K562 (cell line): Measurements from ENCODE around the gene NEU1. TPM values are rescaled to one million over a fixed set of nuclear protein-coding genes. Genes with fewer than 3 reads are reported as not detected.

ENCODE experiments used
- ARHGAP35 ChIP-seq: fragments of 450-650 bp; IDR thresholded peaks from 2 replicates; pipeline ENCODE4 v1.6.1; 2018; ENCODE audit not compliant: partially characterized antibody
- BCL6 ChIP-seq: fragments of 250-450 bp; sonication (Bioruptor Pico); IDR thresholded peaks from 2 replicates; pipeline ENCODE4 v1.4.0; 2020
- BRCA1 ChIP-seq, 2 experiments: fragments of 450-650 bp in 1 of 2; sonication (generic) in 1 of 2; formaldehyde crosslinking in 1 of 2; IDR thresholded peaks; 2 replicates each; pipeline versions ENCODE4 v1.5.0 to v1.6.1; 2017 to 2020; ENCODE audit warnings: mild to moderate bottlenecking in 1 of 2, missing genetic modification reagents in 1 of 2
- CBX1 ChIP-seq: sonication (generic); IDR thresholded peaks from 2 replicates; pipeline ENCODE4 v1.6.1; 2016; ENCODE audit warnings: antibody characterized with exemption, low read depth, mild to moderate bottlenecking
- CHD2 ChIP-seq: IDR thresholded peaks from 2 replicates; pipeline ENCODE4 v1.6.1; 2011; ENCODE audit warnings: low read depth, low read length
- CSDE1 ChIP-seq, 2 experiments: fragments of 450-650 bp; IDR thresholded peaks; 2 replicates each; pipeline ENCODE4 v1.6.1; 2016; ENCODE audit warnings: mild to moderate bottlenecking in 1 of 2
- EP300 ChIP-seq: IDR thresholded peaks from 2 replicates; pipeline ENCODE4 v1.6.1; 2012; ENCODE audit warnings: low read length, improper control_type of control experiment
- FOXK2 ChIP-seq, 2 experiments: fragments of 450-650 bp; IDR thresholded peaks in 1 of 2; conservative IDR thresholded peaks in 1 of 2; 2 replicates each; pipeline ENCODE4 v1.6.1; 2016; ENCODE audit warnings: low read depth in 2 of 2, mild to moderate bottlenecking in 1 of 2
- GTF2F1 ChIP-seq: IDR thresholded peaks from 2 replicates; pipeline ENCODE4 v1.6.1; 2011; ENCODE audit warnings: low read depth, low read length, improper control_type of control experiment
- L3MBTL2 ChIP-seq: fragments of 450-650 bp; IDR thresholded peaks from 2 replicates; pipeline ENCODE4 v1.6.1; 2016; ENCODE audit warnings: mild to moderate bottlenecking, moderate library complexity
- NELFE ChIP-seq: IDR thresholded peaks from 2 replicates; pipeline ENCODE4 v1.6.1; 2011; ENCODE audit warnings: mild to moderate bottlenecking; ENCODE audit not compliant: insufficient read depth, insufficient read length
- NR2C1 ChIP-seq, 2 experiments: fragments of 450-650 bp; IDR thresholded peaks; 2 replicates each; pipeline ENCODE4 v1.6.1; 2017; ENCODE audit warnings: mild to moderate bottlenecking in 2 of 2, antibody characterized with exemption in 1 of 2, inconsistent platforms in 1 of 2, missing compliant biosample characterization in 1 of 2, missing genetic modification characterization in 1 of 2
- SMAD3 ChIP-seq: fragments of 450-650 bp; formaldehyde crosslinking; conservative IDR thresholded peaks from 2 replicates; pipeline ENCODE4 v1.4.0; 2020; ENCODE audit warnings: mild to moderate bottlenecking
- TCF3 ChIP-seq: sonication (generic); formaldehyde crosslinking; IDR thresholded peaks from 2 replicates; pipeline ENCODE4 v1.4.0; 2020; ENCODE audit warnings: mild to moderate bottlenecking, missing genetic modification reagents
- TOE1 ChIP-seq, 2 experiments: fragments of 450-650 bp in 1 of 2; sonication (generic) in 1 of 2; formaldehyde crosslinking in 1 of 2; IDR thresholded peaks; 2 replicates each; pipeline versions ENCODE4 v1.7.1 to v1.8.0; 2016 to 2022; ENCODE audit warnings: borderline replicate concordance in 2 of 2, mild to moderate bottlenecking in 2 of 2, antibody characterized with exemption in 1 of 2, inconsistent platforms in 1 of 2, low read depth in 1 of 2, missing genetic modification reagents in 1 of 2, moderate library complexity in 1 of 2
- ZNF184 ChIP-seq: sonication (generic); formaldehyde crosslinking; IDR thresholded peaks from 2 replicates; pipeline ENCODE4 v1.5.0; 2020; ENCODE audit warnings: missing genetic modification reagents
- ZNF217 ChIP-seq: sonication (generic); formaldehyde crosslinking; IDR thresholded peaks from 2 replicates; pipeline ENCODE4 v1.8.0; 2022; ENCODE audit warnings: mild to moderate bottlenecking, missing genetic modification reagents
- ZNF316 ChIP-seq: fragments of 450-650 bp; IDR thresholded peaks from 2 replicates; pipeline ENCODE4 v1.6.1; 2016
- ZNF589 ChIP-seq: fragments of 200-800 bp; sonication (Bioruptor generic); IDR thresholded peaks from 2 replicates; pipeline ENCODE4 v1.6.1; 2016; ENCODE audit warnings: low read depth, missing genetic modification characterization, missing compliant biosample characterization
- ZNF780A ChIP-seq: fragments of 250-450 bp; sonication (Bioruptor Pico); IDR thresholded peaks from 2 replicates; pipeline ENCODE4 v1.5.0; 2021; ENCODE audit warnings: mild to moderate bottlenecking
- polyA plus RNA-seq, 8 experiments: library from polyadenylated mRNA; depleted of rRNA in 4 of 8; stranded (reverse) in 5 of 8; unstranded in 3 of 8; fragments of >200 nt; fragmentation: Nextera tagmentation in 2 of 8; fragmentation: Illumina TruSeq in 1 of 8; extraction: Ambion mirVana in 2 of 8; extraction: Trizol in 1 of 8; gene quantifications; 2 replicates each; pipeline versions ENCODE4 v1.2.1 to v1.2.3, GENCODE V29; 2011 to 2014; ENCODE audit warnings: inconsistent platforms in 1 of 8, missing spikeins in 1 of 8
- total RNA-seq, 7 experiments: library from RNA; depleted of rRNA in 6 of 7; stranded (reverse); fragments of >200 nt in 6 of 7; fragmentation: Illumina TruSeq in 2 of 7; extraction: Trizol in 2 of 7; gene quantifications; 2 replicates each; pipeline versions ENCODE4 v1.2.1 to v1.2.3, GENCODE V29; 2011 to 2021; ENCODE audit warnings: low replicate concordance in 1 of 7
- TF ChIP-seq, protein P1 (sequence below): fragments of 450-650 bp; conservative IDR thresholded peaks from 2 replicates; pipeline ENCODE4 v1.6.1; 2016; ENCODE audit warnings: missing genetic modification characterization, low read depth, mild to moderate bottlenecking, missing compliant biosample characterization, moderate library complexity
- TF ChIP-seq, protein P2 (sequence below): fragments of 150-350 bp; IDR thresholded peaks from 2 replicates; pipeline ENCODE4 v1.6.1; 2014; ENCODE audit warnings: low read depth, mild to moderate bottlenecking, low read length, borderline replicate concordance
- TF ChIP-seq, protein P3 (sequence below): fragments of 250-450 bp; sonication (Bioruptor Pico); IDR thresholded peaks from 2 replicates; pipeline ENCODE4 v1.5.1; 2021; ENCODE audit warnings: mild to moderate bottlenecking

The NEU1 gene
- total and polyA plus RNA-seq, 9 of the 15 experiments (the other 6 are each of a cell fraction or from before 2014, with no cell fraction given), result 14.8 to 67.8 (median 51.0) TPM

DNA sequence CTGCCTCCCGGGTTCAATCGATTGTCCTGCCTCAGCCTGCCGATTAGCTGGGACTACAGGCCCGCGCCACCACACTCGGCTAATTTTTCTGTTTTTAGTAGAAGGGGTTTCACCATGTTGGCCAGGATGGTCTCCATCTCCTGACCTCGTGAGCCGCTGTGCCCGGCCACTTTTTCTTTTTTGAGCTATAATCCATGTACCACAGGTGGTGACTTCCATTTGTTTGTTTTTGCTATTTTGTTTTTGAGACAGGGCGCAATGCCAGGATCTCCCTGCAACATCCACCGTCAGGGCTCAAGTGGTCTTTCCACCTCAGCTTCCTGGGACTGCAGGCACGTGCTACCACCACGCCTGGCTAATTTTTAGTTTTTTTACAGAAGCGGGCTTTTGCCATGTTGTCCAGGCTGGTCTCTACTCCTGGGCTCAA, 26.6 kb downstream of the NEU1 start (continued):
- TF ChIP-seq NELFE (no peak), SMAD3 (CRISPR knock-in tag) (no peak; the same call in 1 of the 2 replicates), ZNF780A (CRISPR knock-in tag) (no peak), ZNF217 (CRISPR knock-in tag) (no peak), FOXK2 (conservative IDR thresholded peaks at IDR 0.05 in 1 of 2, IDR thresholded peaks at IDR 0.05 in 1 of 2; ENCODE audit: low read depth in 2 of 2) (0 out of 4 replicates have a peak, but pooled peaks of 1 of the 2 experiments have one; percentile 16), BCL6 (CRISPR knock-in tag) (no peak), L3MBTL2 (peak; percentile 38; the same call in 1 of the 2 replicates), ZNF316 (no peak), CBX1 (no peak), NR2C1 (IDR thresholded peaks at IDR 0.05) (no peak), NR2C1 (tag; IDR thresholded peaks at IDR 0.05) (no peak), ZNF184 (CRISPR knock-in tag) (no peak), EP300 (no peak), GTF2F1 (no peak), ARHGAP35 (no peak), TOE1 (IDR thresholded peaks at IDR 0.05; ENCODE audit: borderline replicate concordance) (no peak), TOE1 (CRISPR knock-in tag; IDR thresholded peaks at IDR 0.05; ENCODE audit: borderline replicate concordance, low read depth) (peak; percentile 47; the same call in 1 of the 2 replicates), TCF3 (CRISPR knock-in tag) (no peak), ZNF589 (no peak), CSDE1 (IDR thresholded peaks at IDR 0.05) (no peak), CHD2 (no peak), BRCA1 (IDR thresholded peaks at IDR 0.05) (no peak), BRCA1 (CRISPR knock-in tag; IDR thresholded peaks at IDR 0.05) (no peak)
- TF ChIP-seq, protein P1, sequence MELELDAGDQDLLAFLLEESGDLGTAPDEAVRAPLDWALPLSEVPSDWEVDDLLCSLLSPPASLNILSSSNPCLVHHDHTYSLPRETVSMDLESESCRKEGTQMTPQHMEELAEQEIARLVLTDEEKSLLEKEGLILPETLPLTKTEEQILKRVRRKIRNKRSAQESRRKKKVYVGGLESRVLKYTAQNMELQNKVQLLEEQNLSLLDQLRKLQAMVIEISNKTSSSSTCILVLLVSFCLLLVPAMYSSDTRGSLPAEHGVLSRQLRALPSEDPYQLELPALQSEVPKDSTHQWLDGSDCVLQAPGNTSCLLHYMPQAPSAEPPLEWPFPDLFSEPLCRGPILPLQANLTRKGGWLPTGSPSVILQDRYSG (tag), result 0 out of 2 replicates have a peak, but pooled peaks have one; percentile 22
- TF ChIP-seq, protein P2, sequence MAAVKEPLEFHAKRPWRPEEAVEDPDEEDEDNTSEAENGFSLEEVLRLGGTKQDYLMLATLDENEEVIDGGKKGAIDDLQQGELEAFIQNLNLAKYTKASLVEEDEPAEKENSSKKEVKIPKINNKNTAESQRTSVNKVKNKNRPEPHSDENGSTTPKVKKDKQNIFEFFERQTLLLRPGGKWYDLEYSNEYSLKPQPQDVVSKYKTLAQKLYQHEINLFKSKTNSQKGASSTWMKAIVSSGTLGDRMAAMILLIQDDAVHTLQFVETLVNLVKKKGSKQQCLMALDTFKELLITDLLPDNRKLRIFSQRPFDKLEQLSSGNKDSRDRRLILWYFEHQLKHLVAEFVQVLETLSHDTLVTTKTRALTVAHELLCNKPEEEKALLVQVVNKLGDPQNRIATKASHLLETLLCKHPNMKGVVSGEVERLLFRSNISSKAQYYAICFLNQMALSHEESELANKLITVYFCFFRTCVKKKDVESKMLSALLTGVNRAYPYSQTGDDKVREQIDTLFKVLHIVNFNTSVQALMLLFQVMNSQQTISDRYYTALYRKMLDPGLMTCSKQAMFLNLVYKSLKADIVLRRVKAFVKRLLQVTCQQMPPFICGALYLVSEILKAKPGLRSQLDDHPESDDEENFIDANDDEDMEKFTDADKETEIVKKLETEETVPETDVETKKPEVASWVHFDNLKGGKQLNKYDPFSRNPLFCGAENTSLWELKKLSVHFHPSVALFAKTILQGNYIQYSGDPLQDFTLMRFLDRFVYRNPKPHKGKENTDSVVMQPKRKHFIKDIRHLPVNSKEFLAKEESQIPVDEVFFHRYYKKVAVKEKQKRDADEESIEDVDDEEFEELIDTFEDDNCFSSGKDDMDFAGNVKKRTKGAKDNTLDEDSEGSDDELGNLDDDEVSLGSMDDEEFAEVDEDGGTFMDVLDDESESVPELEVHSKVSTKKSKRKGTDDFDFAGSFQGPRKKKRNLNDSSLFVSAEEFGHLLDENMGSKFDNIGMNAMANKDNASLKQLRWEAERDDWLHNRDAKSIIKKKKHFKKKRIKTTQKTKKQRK, result 0 out of 2 replicates have a peak, but pooled peaks have one; percentile 29
- TF ChIP-seq, protein P3, sequence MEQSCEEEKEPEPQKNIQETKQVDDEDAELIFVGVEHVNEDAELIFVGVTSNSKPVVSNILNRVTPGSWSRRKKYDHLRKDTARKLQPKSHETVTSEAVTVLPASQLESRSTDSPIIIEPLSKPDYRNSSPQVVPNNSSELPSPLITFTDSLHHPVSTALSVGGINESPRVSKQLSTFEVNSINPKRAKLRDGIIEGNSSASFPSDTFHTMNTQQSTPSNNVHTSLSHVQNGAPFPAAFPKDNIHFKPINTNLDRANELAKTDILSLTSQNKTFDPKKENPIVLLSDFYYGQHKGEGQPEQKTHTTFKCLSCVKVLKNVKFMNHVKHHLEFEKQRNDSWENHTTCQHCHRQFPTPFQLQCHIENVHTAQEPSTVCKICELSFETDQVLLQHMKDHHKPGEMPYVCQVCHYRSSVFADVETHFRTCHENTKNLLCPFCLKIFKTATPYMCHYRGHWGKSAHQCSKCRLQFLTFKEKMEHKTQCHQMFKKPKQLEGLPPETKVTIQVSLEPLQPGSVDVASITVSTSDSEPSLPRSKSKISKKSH (CRISPR knock-in tag), result no peak
- TF ChIP-seq, all 486 proteins: peak for 47
